Transverse colon (tissue), 4 donors: Measurements from ENCODE around the gene NOXO1. TPM values are rescaled to one million over a fixed set of nuclear protein-coding genes. Genes with fewer than 3 reads are reported as not detected.
"Not testable (repeated sequence)": the region's sequence is repeated elsewhere in the genome, so short reads cannot be mapped to it uniquely, and the experiment has no call there.

Experiments used
- DNase-seq: peaks from one replicate; pipeline ENCODE4 v3.0.0-alpha.2; 2019
- H3K27ac ChIP-seq, 4 donors: fragments of 200-600 bp; sonication (generic); 2 replicates each; pipeline ENCODE4 v1.5.1; 2016 to 2018; ENCODE audit warnings: inconsistent platforms in 4 of 4
- H3K27me3 ChIP-seq: fragments of 200-600 bp; sonication (generic); 2 replicates; pipeline ENCODE4 v1.5.1; 2017; ENCODE audit warnings: inconsistent platforms
- H3K36me3 ChIP-seq, 4 donors: fragments of 200-600 bp; sonication (generic); 2 replicates each; pipeline ENCODE4 v1.5.1; 2017 to 2019; ENCODE audit warnings: inconsistent platforms in 4 of 4
- H3K4me1 ChIP-seq, 4 donors: fragments of 200-600 bp; sonication (generic); 2 replicates each; pipeline ENCODE4 v1.5.1; 2017 to 2020; ENCODE audit warnings: inconsistent platforms in 4 of 4
- H3K4me3 ChIP-seq, 4 donors: fragments of 200-600 bp; sonication (generic); 1 replicate in 1 of 4; 2 replicates in 3 of 4; pipeline versions ENCODE4 v1.5.1 to v1.6.1; 2017 to 2019; ENCODE audit warnings: inconsistent platforms in 4 of 4
- H3K9me3 ChIP-seq, 2 donors: fragments of 200-600 bp; sonication (generic); 2 replicates each; pipeline ENCODE4 v1.5.1; 2017 to 2019; ENCODE audit warnings: inconsistent platforms in 2 of 2
- CTCF ChIP-seq, 5 experiments: fragments of 200-600 bp in 3 of 5; fragments of 450-650 bp in 2 of 5; sonication (generic) in 3 of 5; IDR thresholded peaks; 1 replicate in 2 of 5; 2 replicates in 3 of 5; pipeline ENCODE4 v1.5.1; 2016 to 2017; ENCODE audit warnings: antibody characterized with exemption in 5 of 5, inconsistent platforms in 3 of 5, mild to moderate bottlenecking in 2 of 5, moderate library complexity in 1 of 5
- EP300 ChIP-seq: sonication (generic); formaldehyde crosslinking; IDR thresholded peaks from one replicate; pipeline ENCODE4 v1.6.1; 2017; ENCODE audit warnings: antibody characterized with exemption, low read depth
- POLR2A ChIP-seq: fragments of 450-650 bp; IDR thresholded peaks from one replicate; pipeline ENCODE4 v1.6.1; 2016; ENCODE audit warnings: antibody characterized with exemption, mild to moderate bottlenecking, moderate library complexity
- POLR2AphosphoS5 ChIP-seq, 3 donors: sonication (generic); formaldehyde crosslinking; IDR thresholded peaks; one replicate each; pipeline ENCODE4 v1.6.1; 2016; ENCODE audit warnings: antibody characterized with exemption in 3 of 3
- WGBS, 2 donors: methylation state at CpG; one replicate each; pipeline ENCODE4 v1.1.5; 2018; ENCODE audit warnings: low coverage in 1 of 2; 5-methylcytosine and 5-hydroxymethylcytosine counted together
- in situ Hi-C, 4 donors: fragments of 200-750 bp; cut with MboI; loops; one replicate each; pipeline versions ENCODE4 v1.15.0 to v1.15.1; 2017; ENCODE audit warnings: low sequenced_read_pairs in 3 of 4, low pct_ligation_motif_present in 1 of 4, low pct_unique_long_range_greater_than_20kb in 1 of 4
- intact Hi-C: fragments of 100-400 bp; cut with DNase I; formaldehyde crosslinking; loops from one replicate; pipeline ENCODE4 v1.15.1; 2023; ENCODE audit warnings: low total_unique reads
- total RNA-seq, 4 donors: library from RNA; depleted of rRNA; stranded (reverse); fragments of >200 nt; gene quantifications; one replicate each; pipeline ENCODE4 v1.1.0, GENCODE V29; 2016

NOXO1 gene
- total RNA-seq, 4 donors from 2014 or later = 4.2 to 29.8 (median 19.4) TPM

GRCh38 chr16:1942047-1942809, 39.0 kb downstream of the NOXO1 start:
- TF ChIP-seq POLR2AphosphoS5 (IDR thresholded peaks at IDR 0.05) (no peak), EP300 (no peak), POLR2A (no peak), CTCF (IDR thresholded peaks at IDR 0.05) (no peak)
- 12% methylated on average over 16 of the region's 17 CpGs; no CpG with 5 or more reads in 1 of the 2 donors for WGBS, 2 donors
- in situ Hi-C loops = no loop called here
- peaks cover 0 to 17% (median 4%) of the 10 kb centered on the region in 4 donors for H3K36me3 ChIP-seq
- peak overlapping the region; percentile 58 to 93 (median 88) for H3K4me3 ChIP-seq
- H3K9me3 ChIP-seq = no peaks in the 10 kb centered on the region
- intact Hi-C loops = no loop called here
- no peaks in the 10 kb centered on the region for H3K27me3 ChIP-seq
- peaks cover 15 to 43% (median 35%) of the 10 kb centered on the region in 4 donors for H3K4me1 ChIP-seq
- DNase-seq = no peak
- H3K27ac ChIP-seq = peak overlapping the region; percentile 86 to 90 (median 88)

DNA sequence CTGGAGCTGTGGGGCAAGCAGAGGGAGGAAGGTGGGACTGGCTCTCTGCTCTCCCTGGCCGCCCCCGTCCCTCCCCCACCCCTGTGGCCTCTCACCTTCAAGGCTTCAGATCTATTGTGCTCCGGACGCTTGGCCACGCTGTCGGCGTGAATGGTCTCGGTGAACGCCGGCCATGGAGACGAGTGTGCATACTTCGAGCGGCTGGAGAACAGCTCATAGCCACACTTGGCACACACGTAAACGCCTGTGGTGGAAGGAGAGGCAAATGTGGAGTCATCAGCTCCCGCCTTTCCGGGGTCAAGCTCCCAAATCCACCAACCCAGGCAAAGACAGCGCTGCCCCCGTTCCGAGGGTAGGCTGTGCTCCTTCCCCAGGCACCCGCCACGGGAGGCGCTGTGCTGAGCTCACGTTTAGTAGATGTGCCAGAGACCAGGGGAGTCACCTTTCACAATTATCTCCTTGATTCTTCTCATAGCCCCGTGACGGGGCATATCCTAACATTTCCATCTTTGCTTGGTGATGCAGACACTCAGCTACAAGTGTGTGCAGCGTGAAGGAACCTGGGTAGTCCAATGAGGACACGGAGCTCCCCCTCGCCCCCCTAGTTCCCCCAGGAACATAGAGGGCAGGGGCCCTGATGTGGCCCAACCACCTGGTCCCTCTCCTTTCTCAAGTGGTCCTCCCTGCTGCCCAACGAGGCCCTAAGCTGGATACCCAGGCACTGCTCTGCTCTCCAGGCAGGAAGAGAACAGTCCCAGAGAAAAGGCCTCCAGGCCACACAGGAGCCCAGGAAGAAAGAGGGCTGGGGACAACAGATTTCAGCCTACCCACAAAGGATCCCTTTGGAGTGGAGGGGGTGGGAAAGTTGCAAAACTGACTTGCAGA, 39.9 kb downstream of the NOXO1 start:
- in situ Hi-C loops (no loop called here), intact Hi-C loops (no loop called here)
- peaks cover 0 to 17% (median 4%) of the 10 kb centered on the region in 4 donors for H3K36me3 ChIP-seq
- peak overlapping the region; percentile 86 to 90 (median 88) for H3K27ac ChIP-seq
- TF ChIP-seq POLR2AphosphoS5 (IDR thresholded peaks at IDR 0.05) (no peak), EP300 (no peak), POLR2A (no peak), CTCF (IDR thresholded peaks at IDR 0.05) (no peak)
- H3K4me1 ChIP-seq = peaks cover 15 to 43% (median 35%) of the 10 kb centered on the region in 4 donors
- no peaks in the 10 kb centered on the region for H3K27me3 ChIP-seq
- no peaks in the 10 kb centered on the region for H3K9me3 ChIP-seq
- WGBS, 2 donors = 40 to 83% methylated on average over 1 to 28 of the region's 30 CpGs
- H3K4me3 ChIP-seq = peak overlapping the region in 2 of 4 donors; percentile 87 to 89
- DNase-seq = no peak

DNA sequence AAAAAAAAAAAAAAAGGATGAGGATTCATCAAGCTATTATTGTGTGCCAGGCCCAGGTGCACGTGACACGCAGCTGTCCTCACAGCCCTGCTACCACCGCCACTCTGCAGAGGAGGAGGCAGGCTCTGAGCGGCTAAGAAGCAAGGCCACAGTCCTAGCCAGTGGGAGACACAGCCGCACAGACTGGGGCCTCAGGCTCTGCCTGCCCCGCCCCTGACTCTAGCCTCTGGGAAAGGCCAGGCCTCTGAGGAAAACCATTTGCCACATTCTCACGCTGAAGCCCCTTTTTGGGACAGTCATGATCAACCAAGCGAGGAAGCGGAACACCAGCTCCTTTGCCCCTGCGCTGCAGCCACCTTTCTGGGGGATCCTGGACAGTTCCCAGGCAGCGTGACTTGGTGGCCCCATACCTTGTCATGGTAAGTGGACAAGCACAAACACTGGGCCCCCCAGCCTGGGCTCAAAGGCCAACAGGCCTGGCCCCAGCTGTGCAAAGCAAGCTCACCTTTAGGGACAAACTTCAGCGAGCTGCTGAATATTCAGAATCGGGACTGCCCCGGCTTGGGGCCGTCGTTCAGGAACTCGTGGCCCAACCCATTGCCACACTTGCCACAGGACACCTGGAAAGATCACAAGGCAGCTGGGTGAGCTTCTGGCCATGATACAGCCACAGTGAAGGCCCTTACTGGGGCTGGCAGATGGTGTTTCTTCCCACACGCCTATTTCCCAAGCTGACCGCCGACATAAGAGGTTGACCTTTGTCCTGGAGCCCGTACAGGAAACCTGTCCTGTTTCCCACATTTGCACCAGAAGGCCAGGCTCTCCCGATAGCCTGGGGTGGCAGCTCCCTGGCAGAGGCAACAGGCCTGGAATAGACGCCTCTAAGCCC, 40.8 kb downstream of the NOXO1 start:
- in situ Hi-C loops = no loop called here
- Histone ChIP-seq H3K27me3 (no peaks in the 10 kb centered on the region), H3K27ac (peak overlapping the region; percentile 86 to 90 (median 88)), H3K36me3 (peaks cover 0 to 17% (median 4%) of the 10 kb centered on the region in 4 donors), H3K9me3 (no peaks in the 10 kb centered on the region), H3K4me1 (peaks cover 15 to 43% (median 35%) of the 10 kb centered on the region in 4 donors), H3K4me3 (no peak overlapping the region)
- intact Hi-C loops = no loop called here
- WGBS, 2 donors = 56% methylated on average over 22 of the region's 23 CpGs; no CpG with 5 or more reads in 1 of the 2 donors
- DNase-seq = peak; percentile 47
- no peak for TF ChIP-seq CTCF (IDR thresholded peaks at IDR 0.05)
- no peak for TF ChIP-seq POLR2A
- TF ChIP-seq POLR2AphosphoS5 (IDR thresholded peaks at IDR 0.05) = no peak
- no peak for TF ChIP-seq EP300

DNA sequence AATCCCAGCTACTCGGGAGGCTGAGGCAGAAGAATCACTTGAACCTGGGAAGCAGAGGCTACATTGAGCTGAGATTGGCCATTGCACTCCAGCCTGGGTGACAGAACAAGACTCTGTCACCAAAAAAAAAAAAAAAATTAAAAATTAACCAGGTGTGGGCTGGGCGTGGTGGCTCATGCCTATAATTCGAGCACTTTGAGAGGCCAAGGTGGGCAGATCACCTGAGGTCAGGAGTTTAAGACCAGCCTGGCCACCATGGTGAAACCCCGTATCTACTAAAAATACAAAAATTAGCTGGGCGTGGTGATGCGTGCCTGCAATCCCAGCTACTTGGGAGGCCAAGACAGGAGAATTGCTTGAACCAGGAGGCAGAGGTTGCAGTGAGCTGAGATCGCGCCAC, 41.4 kb downstream of the NOXO1 start:
- intact Hi-C loops, in situ Hi-C loops, H3K4me3 ChIP-seq, H3K9me3 ChIP-seq, DNase-seq, H3K27me3 ChIP-seq: not testable (repeated sequence)
- Histone ChIP-seq H3K36me3 (peaks cover 0 to 17% (median 4%) of the 10 kb centered on the region in 4 donors), H3K27ac (peak overlapping the region; percentile 86 to 90 (median 88)), H3K4me1 (peaks cover 15 to 43% (median 35%) of the 10 kb centered on the region in 4 donors)
- WGBS, 2 donors = 63 to 68% methylated on average over 3 to 8 of the region's 8 CpGs
